Chondrocyte (in vitro differentiated cells): ENCODE results near the gene BMF. TPM values are rescaled to one million over a fixed set of nuclear protein-coding genes. Genes with fewer than 3 reads are reported as not detected.

ENCODE experiments used
- DNase-seq: peaks from one replicate; pipeline ENCODE4 v3.0.0; 2021; ENCODE audit warnings: mixed read lengths, low spot score
- H3K27ac Mint-ChIP-seq: one replicate; pipeline ENCODE4 v1.8.0; 2021; ENCODE audit warnings: mild to moderate bottlenecking, moderate library complexity, mixed read lengths; ENCODE audit not compliant: unreplicated experiment
- H3K27me3 Mint-ChIP-seq: 2 replicates; pipeline ENCODE4 v1.8.0; 2021; ENCODE audit warnings: low read depth, mixed read lengths
- H3K36me3 Mint-ChIP-seq: 2 replicates; pipeline ENCODE4 v1.8.0; 2021; ENCODE audit warnings: low read depth, mixed read lengths
- H3K4me1 Mint-ChIP-seq: 2 replicates; pipeline ENCODE4 v1.8.0; 2021; ENCODE audit warnings: low read depth, mild to moderate bottlenecking, mixed read lengths
- H3K4me3 Mint-ChIP-seq: one replicate; pipeline ENCODE4 v1.8.0; 2021; ENCODE audit warnings: mild to moderate bottlenecking, moderate library complexity, mixed read lengths; ENCODE audit not compliant: unreplicated experiment
- H3K9me3 Mint-ChIP-seq: 2 replicates; pipeline ENCODE4 v1.8.0; 2021; ENCODE audit warnings: low read depth, mixed read lengths
- total RNA-seq: library from RNA; stranded (reverse); gene quantifications from 3 replicates; pipeline ENCODE4 v1.2.1, GENCODE V29; 2021
- TF ChIP-seq, protein P1 (sequence below): fragments of 200-600 bp; sonication (generic); IDR thresholded peaks from 2 replicates; pipeline ENCODE4 v1.5.0; 2021; ENCODE audit warnings: antibody characterized with exemption, mild to moderate bottlenecking, moderate library complexity

Gene BMF
- total RNA-seq, 1 donor from 2014 or later = 17.9 TPM

DNA sequence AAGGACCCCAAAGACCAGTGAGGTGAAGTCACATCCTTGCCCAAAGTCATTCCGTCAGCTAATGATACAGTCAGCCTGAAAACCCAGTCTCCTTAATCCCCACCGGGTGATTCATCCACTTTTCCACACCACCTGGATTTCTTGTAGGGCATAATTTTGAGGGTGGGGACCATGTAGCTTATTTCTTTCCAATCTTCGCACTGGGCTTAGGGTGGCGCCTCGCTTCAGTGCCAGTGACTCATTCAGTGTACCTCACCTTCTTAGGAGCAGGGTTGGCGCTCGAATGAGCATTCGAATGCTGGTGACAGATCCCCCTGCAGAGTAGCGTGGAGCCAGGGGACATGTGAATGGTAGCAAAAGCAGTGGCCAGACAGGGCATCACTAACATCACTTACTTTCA, 24.0 kb downstream of the BMF start:
- Mint-ChIP-seq H3K27ac (no peak overlapping the region), H3K4me1 (peaks cover 81% of the 10 kb centered on the region), H3K9me3 (no peaks in the 10 kb centered on the region), H3K4me3 (no peak overlapping the region), H3K36me3 (peaks cover 2% of the 10 kb centered on the region), H3K27me3 (no peaks in the 10 kb centered on the region)
- TF ChIP-seq, protein P1, sequence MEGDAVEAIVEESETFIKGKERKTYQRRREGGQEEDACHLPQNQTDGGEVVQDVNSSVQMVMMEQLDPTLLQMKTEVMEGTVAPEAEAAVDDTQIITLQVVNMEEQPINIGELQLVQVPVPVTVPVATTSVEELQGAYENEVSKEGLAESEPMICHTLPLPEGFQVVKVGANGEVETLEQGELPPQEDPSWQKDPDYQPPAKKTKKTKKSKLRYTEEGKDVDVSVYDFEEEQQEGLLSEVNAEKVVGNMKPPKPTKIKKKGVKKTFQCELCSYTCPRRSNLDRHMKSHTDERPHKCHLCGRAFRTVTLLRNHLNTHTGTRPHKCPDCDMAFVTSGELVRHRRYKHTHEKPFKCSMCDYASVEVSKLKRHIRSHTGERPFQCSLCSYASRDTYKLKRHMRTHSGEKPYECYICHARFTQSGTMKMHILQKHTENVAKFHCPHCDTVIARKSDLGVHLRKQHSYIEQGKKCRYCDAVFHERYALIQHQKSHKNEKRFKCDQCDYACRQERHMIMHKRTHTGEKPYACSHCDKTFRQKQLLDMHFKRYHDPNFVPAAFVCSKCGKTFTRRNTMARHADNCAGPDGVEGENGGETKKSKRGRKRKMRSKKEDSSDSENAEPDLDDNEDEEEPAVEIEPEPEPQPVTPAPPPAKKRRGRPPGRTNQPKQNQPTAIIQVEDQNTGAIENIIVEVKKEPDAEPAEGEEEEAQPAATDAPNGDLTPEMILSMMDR = no peak
- DNase-seq = no peak

GRCh38 chr15:40082195-40082883, 26.3 kb downstream of the BMF start:
- TF ChIP-seq, protein P1 = no peak
- peak overlapping the region; percentile 61 for H3K4me3 Mint-ChIP-seq
- H3K27me3 Mint-ChIP-seq = no peaks in the 10 kb centered on the region
- no peak for DNase-seq
- H3K9me3 Mint-ChIP-seq = no peaks in the 10 kb centered on the region
- H3K4me1 Mint-ChIP-seq = peaks cover 59% of the 10 kb centered on the region
- H3K36me3 Mint-ChIP-seq = no peaks in the 10 kb centered on the region
- peak overlapping the region; percentile 79 for H3K27ac Mint-ChIP-seq

DNA sequence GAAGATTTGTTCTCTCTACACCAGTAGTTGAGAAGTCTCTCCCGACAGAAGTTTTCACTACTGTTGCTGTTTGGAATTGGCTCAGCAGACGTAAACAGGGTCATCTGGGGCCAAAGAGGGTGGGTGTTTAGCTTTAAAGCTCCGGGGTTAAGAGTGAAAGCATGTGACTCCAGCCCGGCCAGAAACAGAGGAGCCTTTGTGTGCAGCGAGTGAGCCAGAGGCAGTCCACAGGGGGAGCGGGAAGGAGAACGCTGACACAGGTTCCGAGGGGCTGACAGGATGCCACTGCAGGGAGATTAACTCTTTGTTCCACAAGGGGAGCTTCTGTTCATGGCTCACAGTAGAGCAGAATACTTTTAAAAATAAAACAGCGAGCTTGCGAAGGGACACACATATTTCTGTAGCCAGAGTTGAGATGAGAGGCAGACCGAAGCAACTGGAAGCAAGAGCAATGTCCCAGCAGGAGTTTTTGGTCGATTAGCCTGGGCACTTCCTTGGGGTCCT, 26.9 kb downstream of the BMF start:
- H3K27ac Mint-ChIP-seq = peak overlapping the region; percentile 79
- H3K4me1 Mint-ChIP-seq = peaks cover 53% of the 10 kb centered on the region
- TF ChIP-seq, protein P1 = peak; percentile 35
- H3K4me3 Mint-ChIP-seq = peak overlapping the region; percentile 61
- no peak for DNase-seq
- no peaks in the 10 kb centered on the region for H3K36me3 Mint-ChIP-seq
- H3K9me3 Mint-ChIP-seq = no peaks in the 10 kb centered on the region
- H3K27me3 Mint-ChIP-seq = no peaks in the 10 kb centered on the region

- Mint-ChIP-seq H3K27ac (no peak overlapping the region), H3K4me1 (peaks cover 46% of the 10 kb centered on the region), H3K27me3 (no peaks in the 10 kb centered on the region), H3K4me3 (no peak overlapping the region), H3K36me3 (no peaks in the 10 kb centered on the region), H3K9me3 (no peaks in the 10 kb centered on the region)
- no peak for DNase-seq
- TF ChIP-seq, protein P1 = no peak
These were observed 27.8 kb downstream of the BMF start for GRCh38 chr15:40080847-40081246.

DNA sequence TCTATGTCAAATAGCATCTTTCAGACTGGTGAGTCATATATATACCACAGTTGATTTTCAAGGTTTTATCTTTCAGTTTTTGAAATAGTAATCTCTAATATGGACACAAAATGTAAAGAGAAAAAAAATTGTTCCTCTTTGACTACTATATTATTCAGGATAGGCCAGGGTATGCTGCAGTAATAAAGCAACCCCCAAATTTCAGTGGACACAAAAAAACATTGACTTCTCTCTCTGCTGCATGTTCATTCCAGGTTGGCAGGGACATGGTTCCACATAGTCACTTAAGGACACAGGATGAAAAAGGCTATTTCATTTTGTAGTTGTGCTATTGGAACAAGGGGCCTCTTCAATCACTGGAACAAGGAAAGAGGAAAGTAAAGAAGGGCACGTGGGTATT, 28.6 kb downstream of the BMF start:
- H3K9me3 Mint-ChIP-seq = no peaks in the 10 kb centered on the region
- H3K4me1 Mint-ChIP-seq = peaks cover 47% of the 10 kb centered on the region
- no peaks in the 10 kb centered on the region for H3K27me3 Mint-ChIP-seq
- DNase-seq = no peak
- H3K27ac Mint-ChIP-seq = no peak overlapping the region
- no peak overlapping the region for H3K4me3 Mint-ChIP-seq
- TF ChIP-seq, protein P1 = no peak
- H3K36me3 Mint-ChIP-seq = no peaks in the 10 kb centered on the region
